Endometrial microvascular endothelial cells (primary cell): ENCODE data around the gene ZG16B. TPM values are rescaled to one million over a fixed set of nuclear protein-coding genes. Genes with fewer than 3 reads are reported as not detected.

ENCODE experiments used
- in situ Hi-C: cut with HindIII; loops from 2 replicates; pipeline ENCODE4 v1.10.0; 2017; ENCODE audit warnings: low sequenced_read_pairs, low pct_unique_long_range_greater_than_20kb; ENCODE audit errors: inconsistent ontology term
- total RNA-seq: library from RNA; depleted of rRNA; stranded (reverse); fragments of >200 nt; gene quantifications from one replicate; pipeline ENCODE4 v1.2.3, GENCODE V29; 2015; ENCODE audit errors: inconsistent ontology term

ZG16B gene
- total RNA-seq, 1 donor from 2014 or later = not detected

DNA sequence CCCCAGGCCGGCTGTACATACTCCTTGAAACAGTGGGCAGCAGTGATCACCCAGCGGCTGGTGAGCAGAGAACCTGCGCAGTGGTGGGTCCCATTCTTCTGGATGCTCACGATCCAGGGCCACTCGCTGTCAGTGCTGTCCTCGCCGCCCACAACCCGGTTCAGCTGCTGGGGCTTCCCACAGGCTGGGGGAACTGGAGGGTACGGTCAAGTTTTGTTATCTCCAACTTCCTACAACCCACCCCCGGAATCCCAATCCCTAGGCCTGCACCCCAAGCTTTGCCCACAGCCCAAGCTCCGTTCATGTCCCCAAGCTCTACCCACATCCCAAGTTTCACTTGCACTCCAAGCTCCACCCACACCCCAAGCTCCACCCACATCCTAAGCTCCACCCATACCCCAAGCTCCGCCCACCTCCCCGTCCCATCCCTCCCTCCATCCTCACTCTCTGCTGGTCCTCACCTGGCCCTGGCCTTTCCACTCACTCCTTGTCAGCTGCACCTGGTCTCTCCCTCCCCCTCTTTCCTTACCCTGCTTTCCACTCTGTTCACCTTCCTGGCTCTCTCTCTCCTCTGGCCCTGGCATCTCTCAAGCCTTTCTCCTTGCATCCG is 26.1 kb downstream of the ZG16B start:
- in situ Hi-C loops = no loop called here

DNA sequence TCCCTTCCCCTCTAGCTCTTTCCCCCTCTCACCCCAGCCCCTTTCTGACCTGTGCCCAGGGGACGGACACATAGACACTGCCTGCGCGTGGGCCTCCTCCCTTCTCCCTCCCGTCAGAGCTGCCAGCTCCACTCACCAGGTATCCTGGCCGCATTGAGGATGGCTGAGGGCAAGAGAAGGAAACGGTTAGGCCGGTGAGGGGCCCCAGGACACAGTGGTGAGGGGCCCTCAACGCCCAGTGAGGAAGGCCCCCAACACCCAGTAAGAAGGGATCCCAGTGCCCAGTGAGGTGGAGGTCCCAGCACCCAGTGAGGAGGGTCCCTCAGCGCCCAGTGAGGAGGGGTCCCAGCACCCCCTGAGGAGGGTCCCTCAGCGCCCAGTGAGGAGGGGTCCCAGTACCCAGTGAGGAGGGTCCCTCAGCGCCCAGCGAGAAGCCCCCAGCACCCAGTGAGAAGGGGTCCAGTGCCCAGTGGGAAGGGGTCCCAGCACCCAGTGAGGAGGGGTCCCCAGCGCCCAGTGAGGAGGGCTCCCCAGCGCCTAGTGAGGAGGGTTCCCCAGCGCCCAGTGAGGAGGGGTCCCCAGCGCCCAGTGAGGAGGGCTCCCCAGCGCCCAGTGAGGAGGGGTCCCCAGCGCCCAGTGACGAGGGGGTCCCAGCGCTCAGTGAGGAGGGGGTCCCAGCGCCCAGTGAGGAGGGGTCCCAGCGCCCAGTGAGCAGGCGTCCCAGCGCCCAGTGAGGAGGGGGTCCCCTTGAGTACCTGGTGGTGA is 26.8 kb downstream of the ZG16B start:
- in situ Hi-C loops = no loop called here

DNA sequence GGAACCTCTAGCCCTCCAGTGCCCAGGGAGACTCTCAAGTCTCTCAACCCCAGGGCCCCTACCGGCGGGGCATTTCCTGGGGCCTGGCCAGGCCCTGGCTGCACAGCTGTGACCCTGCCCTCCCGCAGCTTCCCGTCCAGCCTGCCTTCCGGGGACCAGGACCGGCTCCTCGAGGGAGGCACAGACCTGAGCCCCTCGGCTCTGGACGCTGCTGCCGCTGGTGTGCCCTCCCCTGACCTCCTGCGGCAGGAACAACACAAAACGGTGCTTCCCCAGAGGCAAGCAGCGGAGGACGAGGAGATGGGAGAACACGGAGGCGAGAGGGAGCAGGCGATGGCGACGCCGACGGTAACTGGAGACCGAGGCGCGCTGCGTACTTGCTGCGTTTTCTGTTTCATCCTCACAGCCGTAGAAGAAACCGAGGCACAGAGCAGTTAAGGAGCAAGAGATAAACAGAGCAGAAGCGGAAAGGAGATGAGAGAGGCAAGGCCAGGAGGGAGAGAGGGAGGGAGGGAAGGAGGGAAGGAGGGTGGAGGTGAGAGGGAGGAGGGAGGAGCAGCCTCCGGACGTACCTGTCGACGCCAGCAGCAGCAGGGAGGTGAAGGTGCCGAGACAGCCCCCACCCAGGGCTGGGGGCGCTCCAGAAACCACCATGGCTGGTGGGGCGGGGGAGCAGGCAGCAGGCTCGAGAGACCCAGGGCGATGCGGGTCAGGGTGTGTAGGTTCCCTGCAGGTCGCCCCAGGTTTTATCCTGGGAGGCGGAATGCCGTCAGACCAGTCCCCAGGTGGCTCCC is 27.5 kb downstream of the ZG16B start, which contains the start of gene PRSS22:
Gene PRSS22 (minus strand): TSS at position 720 of the 794 bp plus-strand sequence. CDS start 66 bp downstream, at position 654.
- in situ Hi-C loops = no loop called here

DNA sequence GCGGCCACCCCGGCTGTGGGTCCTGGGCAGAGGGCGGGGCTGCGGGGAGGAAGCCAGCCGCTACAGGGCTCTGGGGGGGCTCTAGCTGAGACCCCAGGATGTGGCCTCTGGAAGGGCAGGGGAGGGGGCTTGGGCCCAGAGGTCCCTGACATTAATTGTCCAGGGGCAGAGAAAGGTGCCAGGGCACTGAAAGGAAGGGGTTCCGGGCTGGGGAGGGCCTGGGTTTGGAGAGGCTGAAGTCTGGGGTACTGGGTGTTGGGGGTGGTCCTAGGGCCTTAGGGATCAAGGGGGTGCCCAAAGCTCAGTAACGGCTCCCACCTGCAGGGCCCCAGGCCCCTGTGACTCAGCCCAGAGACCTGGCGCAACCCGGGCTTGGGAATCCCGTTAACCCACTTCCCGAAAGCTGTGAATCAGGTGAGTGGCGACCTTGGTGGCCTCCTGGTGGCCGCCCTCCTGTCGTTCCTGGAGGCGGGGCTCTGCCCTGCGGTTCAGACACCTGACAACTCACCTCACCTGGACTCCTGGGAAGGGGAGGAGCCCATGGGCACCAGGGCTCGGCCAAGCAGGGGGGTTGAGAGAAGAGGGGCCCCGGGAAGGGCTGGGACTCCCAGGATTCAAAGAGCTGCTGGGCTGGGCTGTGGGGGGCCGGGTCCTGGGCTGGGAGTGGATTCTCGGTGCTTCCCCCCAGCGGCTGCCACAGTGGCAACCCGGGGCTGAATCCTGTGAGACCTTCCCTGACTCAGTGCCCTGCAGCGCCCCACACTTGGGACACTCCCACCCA is 28.3 kb downstream of the ZG16B start:
- in situ Hi-C loops = no loop called here

DNA sequence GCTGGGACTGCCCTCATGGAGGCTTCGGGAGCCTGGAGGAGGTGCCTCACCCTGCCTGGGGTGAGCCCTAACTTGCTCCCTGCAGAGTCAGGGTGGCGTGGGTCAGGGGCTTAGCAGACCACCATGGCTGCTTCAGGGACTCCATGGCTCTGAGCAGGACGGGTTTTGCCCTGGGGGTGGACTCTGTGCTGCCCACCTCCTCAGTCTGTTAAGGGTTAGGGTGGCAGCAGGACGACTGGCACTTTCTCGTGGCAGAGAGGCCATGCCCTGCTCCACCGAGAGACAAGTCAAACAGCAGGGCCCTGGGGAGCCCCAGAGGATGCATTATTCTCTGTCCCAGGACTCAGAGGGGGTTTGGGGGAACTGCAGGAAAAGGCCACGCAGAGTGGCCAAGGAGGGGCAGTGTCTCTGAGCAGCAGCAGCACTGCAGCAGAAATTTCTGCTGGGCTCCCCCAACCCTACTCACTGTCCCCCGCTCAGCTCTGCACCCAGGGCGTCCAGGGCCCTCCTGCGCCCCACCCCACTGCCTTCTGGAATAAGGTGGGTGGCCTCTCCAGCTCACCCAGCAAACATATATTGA is 29.7 kb downstream of the ZG16B start:
- in situ Hi-C loops = no loop called here

DNA sequence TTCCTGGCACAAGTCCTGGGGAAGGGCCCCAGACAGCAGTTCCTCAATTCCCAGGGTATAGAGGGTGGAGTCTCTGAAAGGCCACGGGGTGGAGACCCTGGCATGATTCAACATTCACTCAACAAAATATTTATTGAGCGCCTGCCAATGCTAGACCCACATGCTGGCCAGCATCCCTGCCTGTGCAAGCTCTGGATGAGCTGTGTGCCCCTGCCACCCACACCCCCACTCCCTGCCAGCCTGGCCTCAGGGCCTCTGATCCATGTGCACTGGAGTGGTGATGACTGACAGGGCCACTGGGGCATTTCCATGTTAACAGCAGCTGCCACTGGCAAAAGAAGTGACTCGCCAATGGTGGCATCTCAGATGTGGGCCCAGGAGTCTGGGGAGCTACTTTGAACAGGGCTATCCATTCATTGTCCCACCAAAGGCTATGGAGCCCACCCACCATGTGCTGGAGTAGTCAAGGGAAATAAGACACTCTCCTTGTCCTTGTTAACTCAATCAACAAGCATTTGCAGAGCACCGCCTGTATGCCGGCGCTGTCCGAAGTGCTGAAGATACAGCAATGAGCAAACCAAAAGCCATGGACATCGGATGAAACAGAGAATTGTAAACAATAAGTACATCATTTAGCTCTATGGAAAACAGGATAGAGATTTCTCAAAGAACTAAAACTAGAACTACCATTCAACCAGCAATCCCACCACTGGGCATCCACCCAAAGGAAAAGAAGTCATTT is 30.9 kb downstream of the ZG16B start:
- in situ Hi-C loops = no loop called here

DNA sequence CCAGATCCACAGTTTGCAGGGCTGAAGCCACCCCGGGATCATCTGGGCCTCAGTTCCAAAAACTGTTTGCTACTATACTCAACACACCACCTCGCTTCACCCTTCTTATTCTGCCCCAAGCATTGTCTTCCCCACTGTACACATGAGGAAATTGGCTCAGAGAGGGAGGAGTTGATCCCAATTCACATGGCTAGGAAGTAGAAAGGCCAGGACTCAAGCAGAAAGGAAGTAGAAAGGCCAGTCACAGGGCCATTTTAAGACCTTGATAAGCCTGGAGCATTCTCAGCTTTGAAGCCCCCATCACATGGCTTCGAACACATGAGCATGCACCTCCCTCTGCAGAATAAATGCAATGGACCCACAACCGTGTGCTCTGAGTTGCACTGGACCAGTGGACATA is 35.5 kb downstream of the ZG16B start:
- in situ Hi-C loops = no loop called here

DNA sequence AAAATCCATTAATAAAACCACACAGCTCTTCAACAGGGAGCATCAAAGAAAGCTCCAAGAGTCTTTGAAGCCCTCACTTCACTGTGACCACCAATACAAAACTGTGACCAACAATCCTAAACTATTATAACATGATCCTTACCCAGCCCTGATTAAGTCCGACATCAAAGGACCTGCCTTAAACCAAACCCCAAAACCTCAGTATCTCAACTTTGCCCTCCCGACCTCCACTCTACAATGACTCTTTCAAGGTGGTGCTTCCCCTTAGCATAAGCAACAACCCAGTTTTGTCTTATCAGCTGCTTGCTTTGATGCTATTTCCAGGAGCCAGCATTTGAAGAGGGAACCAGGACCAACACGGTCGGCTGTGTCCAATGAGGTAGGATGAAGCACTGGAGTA is 36.3 kb downstream of the ZG16B start:
- in situ Hi-C loops = no loop called here

DNA sequence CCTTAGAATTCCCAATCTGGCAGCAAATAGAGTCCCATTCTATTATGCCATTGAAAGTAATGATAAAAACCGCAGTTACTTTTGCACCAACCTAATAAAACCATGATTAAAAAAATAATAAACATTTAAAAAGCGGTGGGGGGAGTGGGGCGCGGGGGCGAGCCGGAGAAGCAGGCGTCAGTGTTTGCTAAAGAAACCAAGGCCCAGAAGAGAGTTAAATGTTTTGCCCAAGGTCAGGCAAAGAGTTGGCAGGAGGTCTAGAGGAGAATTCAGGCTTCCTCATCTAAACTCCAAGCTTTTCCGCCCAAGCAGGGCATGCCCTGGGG is 37.5 kb downstream of the ZG16B start:
- in situ Hi-C loops = no loop called here

DNA sequence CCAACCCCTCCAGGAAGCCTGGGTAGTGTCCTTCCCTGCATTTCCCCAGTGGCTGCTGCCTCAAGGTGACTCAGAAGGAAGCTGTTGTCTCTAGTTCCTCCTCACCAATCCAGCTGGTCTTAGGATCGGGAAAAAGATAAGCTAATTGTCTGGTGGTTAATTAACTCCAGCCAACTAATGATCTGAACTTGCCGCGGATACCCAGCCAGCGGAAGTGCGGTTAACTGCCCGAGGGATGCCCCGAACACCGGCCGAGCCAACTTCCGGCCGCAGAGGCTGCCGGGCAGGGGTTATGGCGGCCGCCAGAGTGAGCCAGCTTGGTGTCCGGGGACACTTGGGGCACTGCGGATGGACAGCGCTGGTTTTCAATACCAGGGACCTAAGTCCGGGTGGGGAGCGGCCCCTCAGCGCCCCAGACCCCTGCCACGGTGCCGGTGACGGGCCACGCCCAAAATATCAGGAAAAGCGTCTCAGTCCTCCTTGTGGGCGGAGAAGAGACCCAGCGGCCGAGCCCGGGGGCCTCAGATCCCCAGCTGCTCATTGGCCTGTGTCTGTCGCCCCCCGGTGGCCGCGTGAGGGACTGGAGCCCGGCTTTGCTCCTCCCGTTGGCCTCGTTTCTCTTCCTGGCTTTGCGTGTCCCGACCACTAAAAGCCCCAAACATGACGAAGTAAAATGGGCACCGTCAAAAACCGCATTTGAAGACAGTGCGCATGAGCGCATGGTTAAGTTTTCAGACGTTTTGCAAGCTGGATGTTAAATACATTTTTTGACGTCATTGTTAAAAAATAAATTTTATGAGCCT is 38.1 kb downstream of the ZG16B start:
- in situ Hi-C loops = no loop called here

DNA sequence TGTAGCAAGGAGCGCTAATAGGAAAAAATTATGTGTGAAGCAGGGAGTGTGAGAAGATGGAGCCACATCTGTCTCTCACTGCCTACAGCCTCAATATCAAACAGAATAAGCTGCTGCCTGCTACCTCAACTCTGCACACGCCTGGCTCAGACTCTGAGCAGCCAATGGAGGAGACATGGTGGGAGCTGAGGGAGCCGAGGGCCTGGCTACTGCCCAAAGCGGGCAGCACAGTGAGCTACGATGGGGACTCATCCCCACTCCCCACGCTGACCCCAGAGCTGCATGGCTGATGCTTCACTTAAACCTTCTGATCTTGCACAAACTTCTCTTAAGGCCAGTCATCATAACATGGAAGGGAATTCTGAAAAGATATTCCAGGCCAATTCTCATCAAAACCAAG is 41.8 kb downstream of the ZG16B start:
- in situ Hi-C loops = no loop called here

DNA sequence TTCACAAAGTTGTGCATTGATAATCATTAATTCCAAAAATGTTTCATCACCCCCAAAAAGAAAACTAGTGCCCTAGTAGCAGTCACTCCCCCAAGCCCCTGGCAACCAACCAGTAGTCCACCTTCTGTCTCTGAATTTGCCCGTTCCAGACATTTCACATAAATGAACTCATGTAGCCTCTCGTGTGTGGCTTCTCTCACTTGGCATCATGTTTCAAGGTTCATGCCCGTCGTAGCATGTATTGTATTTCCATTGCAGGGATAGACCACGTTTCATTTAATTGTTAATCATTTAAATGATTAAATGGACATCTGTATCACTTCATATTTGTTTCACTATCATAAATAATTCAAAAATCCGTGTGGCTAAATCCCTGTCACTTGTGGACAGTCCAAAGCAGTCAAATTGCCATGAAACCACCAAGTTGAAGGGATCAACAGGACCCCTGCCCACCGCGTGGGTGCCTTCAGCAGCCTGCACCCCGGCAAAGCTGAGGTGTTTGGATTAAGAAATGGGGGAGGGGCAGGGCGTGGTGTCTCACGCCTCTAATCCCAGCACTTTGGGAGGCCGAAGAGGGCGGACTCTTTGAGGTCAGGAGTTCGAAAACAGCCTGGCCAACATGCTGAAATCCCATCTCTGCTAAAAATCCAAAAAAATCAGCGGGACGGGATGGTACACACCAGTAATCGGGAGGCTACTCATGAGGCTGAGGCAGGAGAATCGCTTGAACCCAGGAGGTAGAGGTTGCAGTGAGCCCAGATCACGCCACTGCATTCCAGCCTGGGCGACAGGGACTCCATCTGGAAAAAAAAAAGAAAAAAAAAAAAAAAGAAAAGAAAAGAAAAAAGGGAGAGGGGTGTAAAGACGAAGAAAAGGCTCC is 44.2 kb downstream of the ZG16B start:
- in situ Hi-C loops = no loop called here

DNA sequence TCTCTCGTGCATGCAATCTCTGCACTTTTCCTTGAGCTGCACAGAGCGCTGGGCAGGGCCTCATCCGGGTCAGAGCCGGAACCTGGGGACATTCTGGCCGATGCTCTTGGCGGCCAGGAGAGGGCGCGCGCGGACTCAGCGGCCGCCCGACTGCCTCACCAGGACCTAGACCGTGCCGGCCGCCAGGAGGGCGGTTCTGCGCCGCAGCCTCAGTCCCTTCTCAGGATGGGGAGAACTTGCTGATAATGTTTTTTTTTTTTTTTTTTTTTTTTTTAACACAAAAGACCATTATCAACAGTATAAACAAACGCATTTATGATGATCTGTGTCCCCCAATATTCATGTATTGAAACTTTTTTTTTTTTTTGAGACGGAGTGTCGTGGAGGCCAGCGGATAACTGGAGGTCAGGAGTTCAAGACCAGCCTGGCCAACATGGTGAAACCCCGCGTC is 44.8 kb downstream of the ZG16B start:
- in situ Hi-C loops = no loop called here

DNA sequence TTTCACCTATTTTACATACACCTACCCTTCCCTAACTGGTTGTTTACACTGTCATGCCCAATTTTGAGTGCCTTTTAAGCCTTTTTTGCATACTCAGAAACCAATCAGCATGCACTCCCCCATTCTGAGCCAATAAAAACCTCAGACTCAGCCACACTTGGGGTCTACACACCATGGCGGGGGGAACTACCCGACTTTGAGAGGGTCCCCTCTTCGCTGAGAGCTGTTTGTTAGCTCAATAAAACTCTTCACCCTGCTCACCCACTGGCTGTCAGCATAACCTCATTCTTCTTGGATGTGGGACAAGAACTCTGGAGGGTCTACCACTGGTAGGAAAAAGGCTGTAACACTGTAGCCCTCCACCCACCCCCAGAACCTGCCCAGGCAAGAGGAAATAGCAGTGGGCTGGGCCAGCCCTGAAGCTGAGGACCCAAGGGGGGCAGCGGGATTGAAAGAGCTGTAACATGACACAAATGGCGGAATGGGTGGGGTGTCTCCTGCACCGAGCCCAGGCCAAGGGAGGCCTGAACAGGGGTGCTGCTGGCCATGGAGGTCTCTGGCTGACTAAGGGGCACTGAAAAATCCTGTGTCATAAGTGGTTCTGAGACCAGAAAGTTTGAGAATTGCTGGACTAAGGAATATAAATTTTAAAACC is 49.9 kb downstream of the ZG16B start:
- in situ Hi-C loops = no loop called here
